H1 (cell line): ENCODE data around the gene APBA3. TPM values are rescaled to one million over a fixed set of nuclear protein-coding genes. Genes with fewer than 3 reads are reported as not detected.
A peak's percentile ranks its signal among the peaks of the same experiment; 100 is the strongest.

ENCODE experiments used
- CTCF ChIA-PET: fragments of 300-600 bp; sonication (Branson Sonifier 250); formaldehyde crosslinking; loops from one replicate; lab custom pipeline; 2021; ENCODE audit not compliant: partially characterized antibody; lab: Charles Lee
- POLR2A ChIA-PET: fragments of 300-600 bp; sonication (Branson Sonifier 250); formaldehyde crosslinking; loops from one replicate; lab custom pipeline; 2021; ENCODE audit warnings: inconsistent platforms; ENCODE audit not compliant: partially characterized antibody; lab: Charles Lee
- DNase-seq, 2 experiments: peaks; one replicate each; pipeline versions ENCODE4 v3.0.0 to v3.0.0-alpha.2; 2010 to 2022; ENCODE audit warnings: low spot score in 2 of 2, low read depth in 1 of 2, mixed read lengths in 1 of 2
- FAIRE-seq: peaks from 2 replicates; lab custom pipeline; 2011; peaks lifted over from hg19 to GRCh38; lab: Jason Lieb, UNC
- H2AFZ ChIP-seq: 2 replicates; pipeline ENCODE4 v1.8.1; 2012; ENCODE audit warnings: low read length, inconsistent platforms
- H2AK5ac ChIP-seq: 2 replicates; pipeline ENCODE4 v1.6.1; 2013; ENCODE audit warnings: low read depth, low read length
- H2BK120ac ChIP-seq: replicated peaks from 2 replicates; pipeline ENCODE3; 2013; ENCODE audit warnings: low read depth, low read length, inconsistent platforms
- H2BK12ac ChIP-seq: 2 replicates; pipeline ENCODE4 v1.6.1; 2013; ENCODE audit warnings: low read depth, low read length
- H2BK15ac ChIP-seq: 2 replicates; pipeline ENCODE4 v1.6.1; 2013; ENCODE audit warnings: low read length
- H2BK20ac ChIP-seq: 2 replicates; pipeline ENCODE4 v1.6.1; 2013; ENCODE audit warnings: low read length
- H2BK5ac ChIP-seq: 2 replicates; pipeline ENCODE4 v1.6.1; 2013; ENCODE audit warnings: low read depth, low read length
- H3K14ac ChIP-seq: 2 replicates; pipeline ENCODE4 v1.6.1; 2013; ENCODE audit warnings: inconsistent platforms; ENCODE audit not compliant: insufficient read length
- H3K18ac ChIP-seq: 2 replicates; pipeline ENCODE4 v1.6.1; 2013; ENCODE audit warnings: low read length; ENCODE audit errors: extremely low read depth
- H3K23ac ChIP-seq: 2 replicates; pipeline ENCODE4 v1.6.1; 2013; ENCODE audit warnings: inconsistent platforms; ENCODE audit not compliant: insufficient read length
- H3K23me2 ChIP-seq: 2 replicates; pipeline ENCODE4 v1.6.1; 2013; ENCODE audit warnings: low read depth, low read length
- H3K27ac ChIP-seq: 2 replicates; pipeline ENCODE4 v1.6.1; 2011; ENCODE audit warnings: low read depth, low read length, inconsistent platforms
- H3K27me3 ChIP-seq, 4 experiments: replicated peaks in 1 of 4; 1 replicate in 1 of 4; 2 replicates in 3 of 4; pipeline versions ENCODE4 v1.6.1 to v1.8.1; 2011 to 2013; ENCODE audit warnings: low read length in 3 of 4, mild to moderate bottlenecking in 3 of 4, inconsistent platforms in 2 of 4, mixed read lengths in 2 of 4, moderate library complexity in 1 of 4; ENCODE audit not compliant: control insufficient read depth in 3 of 4, insufficient read depth in 3 of 4; ENCODE audit errors: extremely low read depth in 1 of 4
- H3K36me3 ChIP-seq, 4 experiments: 2 replicates each; pipeline versions ENCODE4 v1.6.1 to v1.8.1; 2011 to 2013; ENCODE audit warnings: mild to moderate bottlenecking in 4 of 4, low read length in 3 of 4, moderate library complexity in 2 of 4, control low read depth in 1 of 4, inconsistent platforms in 1 of 4; ENCODE audit not compliant: insufficient read depth in 4 of 4, control insufficient read depth in 2 of 4
- H3K4ac ChIP-seq: replicated peaks from 2 replicates; pipeline ENCODE3; 2013; ENCODE audit warnings: low read length, low read depth, mixed read lengths, inconsistent platforms; ENCODE audit not compliant: insufficient read length
- H3K4me1 ChIP-seq, 4 experiments: replicated peaks in 1 of 4; 1 replicate in 1 of 4; 2 replicates in 3 of 4; pipeline versions ENCODE4 v1.6.1 to v1.8.1; 2011 to 2013; ENCODE audit warnings: low read length in 3 of 4, inconsistent platforms in 2 of 4, mixed read lengths in 1 of 4; ENCODE audit not compliant: insufficient read depth in 4 of 4, control insufficient read depth in 3 of 4
- H3K4me2 ChIP-seq, 2 experiments: 2 replicates each; pipeline versions ENCODE4 v1.6.1 to v1.8.1; 2011 to 2013; ENCODE audit warnings: low read depth in 2 of 2, low read length in 2 of 2, control low read depth in 1 of 2, inconsistent platforms in 1 of 2, mild to moderate bottlenecking in 1 of 2; ENCODE audit not compliant: insufficient read depth in 1 of 2
- H3K4me3 ChIP-seq, 4 experiments: fragments of 200-600, 300-600 bp in 1 of 4; sonication (generic), shearing (Covaris generic), sonication (Bioruptor Twin) in 1 of 4; 2 replicates each; pipeline versions ENCODE4 v1.5.1 to v1.8.1; 2011 to 2016; ENCODE audit warnings: low read length in 4 of 4, low read depth in 3 of 4, control low read depth in 2 of 4, inconsistent platforms in 2 of 4, mild to moderate bottlenecking in 2 of 4, mixed read lengths in 1 of 4, moderate library complexity in 1 of 4; ENCODE audit not compliant: insufficient read depth in 2 of 4; ENCODE audit errors: extremely low read depth in 1 of 4
- H3K56ac ChIP-seq: replicated peaks from 2 replicates; pipeline ENCODE3; 2013; ENCODE audit warnings: low read depth, mild to moderate bottlenecking, mixed read lengths, low read length, inconsistent platforms; ENCODE audit not compliant: insufficient read length
- H3K79me1 ChIP-seq: 2 replicates; pipeline ENCODE4 v1.6.1; 2013; ENCODE audit warnings: low read depth, low read length, control low read depth
- H3K79me2 ChIP-seq, 2 experiments: 2 replicates each; pipeline versions ENCODE4 v1.6.1 to v1.8.1; 2012 to 2013; ENCODE audit warnings: low read length in 2 of 2, mild to moderate bottlenecking in 2 of 2, inconsistent platforms in 1 of 2; ENCODE audit not compliant: insufficient read depth in 2 of 2, control insufficient read depth in 1 of 2
- H3K9ac ChIP-seq, 4 experiments: replicated peaks in 1 of 4; 1 replicate in 1 of 4; 2 replicates in 3 of 4; pipeline versions ENCODE4 v1.6.1 to v1.8.1; 2011 to 2013; ENCODE audit warnings: low read depth in 3 of 4, low read length in 3 of 4, control low read depth in 2 of 4, mild to moderate bottlenecking in 2 of 4, moderate library complexity in 2 of 4, inconsistent platforms in 1 of 4; ENCODE audit errors: extremely low read depth in 1 of 4
- H3K9me3 ChIP-seq, 2 experiments: 2 replicates each; pipeline versions ENCODE4 v1.6.1 to v1.8.1; 2012 to 2013; ENCODE audit warnings: mild to moderate bottlenecking in 2 of 2, moderate library complexity in 2 of 2, control low read depth in 1 of 2, inconsistent platforms in 1 of 2, low read depth in 1 of 2, low read length in 1 of 2, mixed read lengths in 1 of 2; ENCODE audit not compliant: insufficient read depth in 2 of 2
- H4K20me1 ChIP-seq, 2 experiments: replicated peaks in 1 of 2; 2 replicates each; pipeline versions ENCODE3 to v1.8.1; 2011 to 2013; ENCODE audit warnings: inconsistent platforms in 2 of 2, low read length in 2 of 2, mild to moderate bottlenecking in 1 of 2; ENCODE audit not compliant: insufficient read depth in 2 of 2, control insufficient read depth in 1 of 2
- H4K5ac ChIP-seq: 2 replicates; pipeline ENCODE4 v1.6.1; 2013; ENCODE audit warnings: low read length, low read depth, mixed read lengths, inconsistent platforms; ENCODE audit not compliant: insufficient read length
- H4K8ac ChIP-seq: 2 replicates; pipeline ENCODE4 v1.8.0; 2013; ENCODE audit warnings: mild to moderate bottlenecking, moderate library complexity, low read length, inconsistent platforms; ENCODE audit not compliant: insufficient read depth; ENCODE audit errors: extremely low read depth
- H4K91ac ChIP-seq: replicated peaks from 2 replicates; pipeline ENCODE3; 2013; ENCODE audit warnings: low read length, mixed read lengths, inconsistent platforms; ENCODE audit not compliant: insufficient read length
- GTF2F1 ChIP-seq: IDR thresholded peaks from 2 replicates; pipeline ENCODE4 v1.6.1; 2012; ENCODE audit warnings: low read depth, low read length, improper control_type of control experiment, borderline replicate concordance
- SAP30 ChIP-seq: fragments of 300-600 bp; sonication (generic); IDR thresholded peaks from 2 replicates; pipeline ENCODE4 v1.7.1; 2012; ENCODE audit warnings: low read length, moderate library complexity, mild to moderate bottlenecking, inconsistent platforms; ENCODE audit not compliant: insufficient read depth, insufficient replicate concordance
- WGBS, 2 experiments: shearing (Covaris generic) in 1 of 2; methylation state at CpG; one replicate each; pipeline versions ENCODE4 v1.1.6 to v1.1.7; 2013 to 2015; ENCODE audit warnings: low lambda C conversion rate in 2 of 2, mixed read lengths in 2 of 2, inconsistent platforms in 1 of 2, low coverage in 1 of 2, missing lambda C conversion rate in 1 of 2; ENCODE audit not compliant: insufficient replicate concordance in 2 of 2, insufficient coverage in 1 of 2, insufficient read length in 1 of 2; ENCODE audit errors: extremely low coverage in 1 of 2, missing lambda C conversion rate in 1 of 2; 5-methylcytosine and 5-hydroxymethylcytosine counted together
- polyA plus RNA-seq, 7 experiments: library from polyadenylated mRNA; depleted of rRNA in 3 of 7; stranded (reverse) in 5 of 7; unstranded in 2 of 7; fragments of >200 nt in 5 of 7; fragments of 200-250 nt in 2 of 7; gene quantifications; 1 replicate in 5 of 7; 2 replicates in 1 of 7; 4 replicates in 1 of 7; pipeline versions ENCODE4 v1.2.1 to v1.2.3, GENCODE V29; 2011 to 2013; ENCODE audit warnings: missing spikeins in 2 of 7, mixed read lengths in 2 of 7
- total RNA-seq: library from RNA; stranded (reverse); fragmentation: NEBNext Ultra II Directional; extraction: Animal tissue kit (Norgen Biotek cat#: 25700); gene quantifications from 2 replicates; pipeline ENCODE4 v1.2.1, GENCODE V29; 2021

APBA3 gene
- total and polyA plus RNA-seq, 2 of the 8 experiments (the other 6 are each of a cell fraction or from before 2014, with no cell fraction given): 21.4 to 36.9 TPM

GRCh38 chr19:3785938-3786824 lies 24.7 kb upstream of the APBA3 start, which contains the start of gene MATK:
MATK (minus strand) TSS chr19:3786381; CDS start chr19:3785135, 1,246 bp downstream.
- Histone ChIP-seq H3K27me3 (peaks cover 0 to 17% (median 8%) of the 10 kb centered on the region in 4 experiments; a peak in 6 of 7 replicates), H3K56ac (peak within 1 kb of the TSS; percentile 39), H3K79me2 (no peaks in the 10 kb centered on the region), H3K9ac (peak within 1 kb of the TSS in 1 of 4 experiments; percentile 71; a peak in 2 of 7 replicates), H2AFZ (no peak within 1 kb of the TSS; the same call in 1 of the 2 replicates), H2AK5ac (no peak within 1 kb of the TSS; the same call in 1 of the 2 replicates), H3K9me3 (peaks cover 14 to 18% of the 10 kb centered on the region in 2 experiments), H3K4me3 (peak within 1 kb of the TSS; percentile 48 to 95 (median 66)), H2BK120ac (peak within 1 kb of the TSS; percentile 90), H2BK12ac (peak within 1 kb of the TSS; percentile 80; the same call in 1 of the 2 replicates), H3K4me1 (peaks cover 0 to 9% (median 1%) of the 10 kb centered on the region in 4 experiments; a peak in 3 of 7 replicates), H3K23me2 (peaks cover 7% of the 10 kb centered on the region; the same call in 1 of the 2 replicates), H4K91ac (peak within 1 kb of the TSS; percentile 74), H3K23ac (no peak within 1 kb of the TSS), H3K79me1 (no peaks in the 10 kb centered on the region), H3K36me3 (peaks cover 0 to 13% (median 3%) of the 10 kb centered on the region in 4 experiments; a peak in 2 of 8 replicates), H4K20me1 (no peaks in the 10 kb centered on the region), H3K18ac (peak within 1 kb of the TSS; percentile 90), H3K27ac (no peak within 1 kb of the TSS), H4K5ac (no peak within 1 kb of the TSS), H2BK20ac (0 out of 2 replicates have a peak within 1 kb of the TSS, but pooled peaks have one; percentile 80), H4K8ac (peak within 1 kb of the TSS; percentile 88; the same call in 1 of the 2 replicates), H2BK15ac (no peak within 1 kb of the TSS), H2BK5ac (peak within 1 kb of the TSS; percentile 44; the same call in 1 of the 2 replicates), H3K14ac (no peak within 1 kb of the TSS), H3K4me2 (peak within 1 kb of the TSS; percentile 73 to 74), H3K4ac (peak within 1 kb of the TSS; percentile 78)
- 36% methylated on average over 6 of the region's 101 CpGs; no CpG with 5 or more reads in 1 of the 2 experiments for WGBS, 2 experiments
- peak in 1 of 2 experiments; percentile 62 for DNase-seq
- POLR2A ChIA-PET: interaction anchor here (0.5 to 4.4 kb wide), 7 partner anchors 12 to 199 kb away, joined by 3 to 19 read pairs (median 3); partner anchors contain the start of genes APBA3, EEF2, MRPL54 and NMRK2
- no peak for FAIRE-seq
- CTCF ChIA-PET: interaction anchor here (0.6 kb wide), 1 partner anchor 92 kb away, joined by 3 read pairs; no protein-coding TSS in a partner anchor
- TF ChIP-seq GTF2F1 (no peak), SAP30 (no peak)
